IMR-90 (cell line): ENCODE measurements around the gene CYP1A2.

Source experiments
- BHLHE40 ChIP-seq: fragments of 150-350 bp; IDR thresholded peaks from 2 replicates; pipeline ENCODE4 v1.6.1; 2016; ENCODE audit warnings: mild to moderate bottlenecking, low read depth, low read length
- CEBPB ChIP-seq: IDR thresholded peaks from 2 replicates; pipeline ENCODE4 v1.6.1; 2012; ENCODE audit warnings: low read depth, low read length, improper control_type of control experiment
- CTCF ChIP-seq: conservative IDR thresholded peaks from 2 replicates; pipeline ENCODE4 v1.5.1; 2012; ENCODE audit warnings: mild to moderate bottlenecking, low read depth, low read length, improper control_type of control experiment
- ELK1 ChIP-seq: fragments of 150-350 bp; IDR thresholded peaks from 2 replicates; pipeline ENCODE4 v1.6.1; 2016; ENCODE audit warnings: low read depth, mild to moderate bottlenecking, low read length, moderate library complexity, borderline replicate concordance
- FOS ChIP-seq: fragments of 150-350 bp; IDR thresholded peaks from 2 replicates; pipeline ENCODE4 v1.6.1; 2016; ENCODE audit warnings: low read depth, low read length
- MXI1 ChIP-seq: IDR thresholded peaks from 2 replicates; pipeline ENCODE4 v1.6.1; 2012; ENCODE audit warnings: low read depth, mild to moderate bottlenecking, low read length, moderate library complexity, borderline replicate concordance
- POLR2A ChIP-seq: IDR thresholded peaks from 2 replicates; pipeline ENCODE4 v1.6.1; 2012; ENCODE audit warnings: mild to moderate bottlenecking, low read depth, low read length
- RAD21 ChIP-seq: IDR thresholded peaks from 2 replicates; pipeline ENCODE4 v1.6.1; 2012; ENCODE audit warnings: low read length, improper control_type of control experiment
- RFX5 ChIP-seq: IDR thresholded peaks from 2 replicates; pipeline ENCODE4 v1.8.0; 2012; ENCODE audit warnings: low read depth, mild to moderate bottlenecking, low read length, moderate library complexity
- SMC3 ChIP-seq: fragments of 150-350 bp; IDR thresholded peaks from 2 replicates; pipeline ENCODE4 v1.6.1; 2016; ENCODE audit warnings: low read depth, mild to moderate bottlenecking, antibody characterized with exemption, low read length, moderate library complexity
- USF2 ChIP-seq: fragments of 150-350 bp; IDR thresholded peaks from 2 replicates; pipeline ENCODE4 v1.6.1; 2017; ENCODE audit warnings: mild to moderate bottlenecking, antibody characterized with exemption, low read length, low read depth

GRCh38 chr15:74794970-74795349 is 46.3 kb downstream of the CYP1A2 start:
- TF ChIP-seq POLR2A (no peak), CEBPB (no peak), RAD21 (no peak), CTCF (no peak), MXI1 (no peak), ELK1 (no peak), BHLHE40 (no peak), USF2 (no peak), SMC3 (no peak), FOS (no peak), RFX5 (no peak)
